IMR-90 (cell line): Measurements from ENCODE around the gene KLF7. TPM values are rescaled to one million over a fixed set of nuclear protein-coding genes. Genes with fewer than 3 reads are reported as not detected.

Experiments used
- ATAC-seq: fragments of 200-7000 bp; cut with Tn5 transposase; 2 replicates; pipeline ENCODE4 v1.9.1; 2020; ENCODE audit warnings: low read depth, mild to moderate bottlenecking, moderate library complexity
- BruUV-seq: library from RNA; stranded (reverse); fragments of 400-500 nt; replicated peaks from 2 replicates; lab custom pipeline; 2021; lab: Mats Ljungman, UMichigan
- CTCF ChIA-PET: fragments of 300-600 bp; formaldehyde crosslinking; extraction: SDS; loops from one replicate; lab custom pipeline; 2021; ENCODE audit warnings: antibody characterized with exemption; lab: Yijun Ruan, JAX
- POLR2A ChIA-PET: fragments of 300-600 bp; sonication (Branson Sonifier 250); formaldehyde crosslinking; loops from one replicate; lab custom pipeline; 2022; ENCODE audit warnings: antibody characterized with exemption; ENCODE audit not compliant: unreplicated experiment; lab: Charles Lee
- DNase-seq: peaks from one replicate; pipeline ENCODE4 v3.0.0; 2013
- H2AFZ ChIP-seq: replicated peaks from 2 replicates; pipeline ENCODE3; 2013; ENCODE audit warnings: low read length, mild to moderate bottlenecking; ENCODE audit not compliant: poor library complexity
- H2AK5ac ChIP-seq: 2 replicates; pipeline ENCODE4 v1.6.1; 2013; ENCODE audit warnings: low read depth, low read length, inconsistent platforms
- H2AK9ac ChIP-seq: replicated peaks from 2 replicates; pipeline ENCODE3; 2013; ENCODE audit warnings: mild to moderate bottlenecking, low read depth, low read length, moderate library complexity; ENCODE audit not compliant: poor library complexity
- H2BK120ac ChIP-seq: 2 replicates; pipeline ENCODE4 v1.6.1; 2013; ENCODE audit warnings: low read depth, low read length, inconsistent platforms
- H2BK15ac ChIP-seq: 3 replicates; pipeline ENCODE4 v1.6.1; 2013; ENCODE audit warnings: low read depth, low read length, inconsistent platforms
- H2BK20ac ChIP-seq: 2 replicates; pipeline ENCODE4 v1.6.1; 2013; ENCODE audit warnings: low read depth, mild to moderate bottlenecking, inconsistent platforms, low read length, moderate library complexity
- H2BK5ac ChIP-seq: 2 replicates; pipeline ENCODE4 v1.6.1; 2013; ENCODE audit warnings: mild to moderate bottlenecking, low read depth, low read length, inconsistent platforms; ENCODE audit not compliant: poor library complexity, severe bottlenecking
- H3K14ac ChIP-seq: replicated peaks from 2 replicates; pipeline ENCODE4 v1.6.1; 2013; ENCODE audit warnings: low read depth, low read length, inconsistent platforms
- H3K18ac ChIP-seq: 2 replicates; pipeline ENCODE4 v1.6.1; 2013; ENCODE audit warnings: low read depth, low read length, control low read depth
- H3K23ac ChIP-seq: 2 replicates; pipeline ENCODE4 v1.6.1; 2013; ENCODE audit warnings: low read depth, low read length, inconsistent platforms
- H3K27ac ChIP-seq: 2 replicates; pipeline ENCODE4 v1.5.1; 2013; ENCODE audit warnings: mild to moderate bottlenecking, control low read depth, low read length; ENCODE audit not compliant: insufficient read depth
- H3K27me3 ChIP-seq: 2 replicates; pipeline ENCODE4 v1.6.1; 2013; ENCODE audit warnings: low read length; ENCODE audit not compliant: control insufficient read depth, insufficient read depth
- H3K36me3 ChIP-seq: 2 replicates; pipeline ENCODE4 v1.6.1; 2013; ENCODE audit warnings: low read length, mixed read lengths; ENCODE audit not compliant: control insufficient read depth, insufficient read depth
- H3K4ac ChIP-seq: 2 replicates; pipeline ENCODE4 v1.6.1; 2013; ENCODE audit warnings: low read depth, low read length, inconsistent platforms
- H3K4me1 ChIP-seq: 2 replicates; pipeline ENCODE4 v1.6.1; 2013; ENCODE audit warnings: low read length, mixed read lengths; ENCODE audit not compliant: control insufficient read depth, insufficient read depth
- H3K4me2 ChIP-seq: 2 replicates; pipeline ENCODE4 v1.6.1; 2013; ENCODE audit warnings: low read depth, mild to moderate bottlenecking, control low read depth, low read length, moderate library complexity
- H3K4me3 ChIP-seq: 2 replicates; pipeline ENCODE4 v1.5.1; 2013; ENCODE audit warnings: low read depth, mild to moderate bottlenecking, control low read depth, low read length, moderate library complexity; ENCODE audit not compliant: insufficient read depth
- H3K56ac ChIP-seq: 2 replicates; pipeline ENCODE4 v1.6.1; 2013; ENCODE audit warnings: low read length, inconsistent platforms; ENCODE audit not compliant: insufficient read depth; ENCODE audit errors: extremely low read depth
- H3K79me1 ChIP-seq, 2 experiments: 2 replicates each; pipeline ENCODE4 v1.6.1; 2013; ENCODE audit warnings: low read length in 2 of 2, inconsistent platforms in 1 of 2, low read depth in 1 of 2
- H3K9ac ChIP-seq: 2 replicates; pipeline ENCODE4 v1.6.1; 2013; ENCODE audit warnings: low read depth, low read length, control low read depth
- H3K9me1 ChIP-seq: 2 replicates; pipeline ENCODE4 v1.6.1; 2013; ENCODE audit warnings: low read length, inconsistent platforms; ENCODE audit not compliant: insufficient read depth
- H3K9me3 ChIP-seq: 2 replicates; pipeline ENCODE4 v1.6.1; 2013; ENCODE audit warnings: low read length; ENCODE audit not compliant: control insufficient read depth, insufficient read depth
- H4K20me1 ChIP-seq: 2 replicates; pipeline ENCODE4 v1.6.1; 2013; ENCODE audit warnings: low read length, inconsistent platforms; ENCODE audit not compliant: insufficient read depth
- H4K5ac ChIP-seq: 2 replicates; pipeline ENCODE4 v1.6.1; 2013; ENCODE audit warnings: mild to moderate bottlenecking, low read depth, low read length, control low read depth
- H4K8ac ChIP-seq, 2 experiments: 2 replicates each; pipeline ENCODE4 v1.6.1; 2013; ENCODE audit warnings: low read depth in 2 of 2, low read length in 2 of 2, control low read depth in 1 of 2, inconsistent platforms in 1 of 2
- H4K91ac ChIP-seq: 2 replicates; pipeline ENCODE4 v1.6.1; 2013; ENCODE audit warnings: low read depth, low read length, inconsistent platforms; ENCODE audit not compliant: insufficient read depth
- RAD21 ChIP-seq: IDR thresholded peaks from 2 replicates; pipeline ENCODE4 v1.6.1; 2012; ENCODE audit warnings: low read length, improper control_type of control experiment
- SMC3 ChIP-seq: fragments of 150-350 bp; IDR thresholded peaks from 2 replicates; pipeline ENCODE4 v1.6.1; 2016; ENCODE audit warnings: low read depth, mild to moderate bottlenecking, antibody characterized with exemption, low read length, moderate library complexity
- WGBS, 2 experiments: methylation state at CpG; one replicate each; pipeline versions ENCODE4 v1.1.5 to v1.1.7; 2013; ENCODE audit warnings: missing lambda C conversion rate in 2 of 2; ENCODE audit not compliant: insufficient read length in 1 of 2; ENCODE audit errors: extremely low coverage in 2 of 2; 5-methylcytosine and 5-hydroxymethylcytosine counted together
- dilution Hi-C: fragments of 300-500 bp; cut with HindIII; formaldehyde crosslinking; loops from one replicate; pipeline ENCODE4 v1.14.3; 2018; ENCODE audit warnings: low sequenced_read_pairs; ENCODE audit not compliant: unreplicated experiment
- in situ Hi-C: fragments of 300-500 bp; cut with MboI; formaldehyde crosslinking; loops from 3 replicates; pipeline ENCODE4 v1.14.3; 2019; ENCODE audit warnings: low sequenced_read_pairs, inconsistent platforms, mixed read lengths
- intact Hi-C: fragments of 100-400 bp; cut with micrococcal nuclease; formaldehyde crosslinking; loops from 2 replicates; pipeline ENCODE4 v1.10.0; 2022
- polyA plus RNA-seq, 3 experiments: library from polyadenylated mRNA; depleted of rRNA; stranded (reverse); fragments of >200 nt; gene quantifications; 2 replicates each; pipeline ENCODE4 v1.2.3, GENCODE V29; 2012; ENCODE audit warnings: low replicate concordance in 1 of 3
- total RNA-seq: library from RNA; depleted of rRNA; stranded (reverse); fragments of >200 nt; gene quantifications from 2 replicates; pipeline ENCODE4 v1.2.3, GENCODE V29; 2012

The KLF7 gene
- total and polyA plus RNA-seq, 2 of the 4 experiments (the other 2 are of a cell fraction): 23.1 to 28.5 TPM

DNA sequence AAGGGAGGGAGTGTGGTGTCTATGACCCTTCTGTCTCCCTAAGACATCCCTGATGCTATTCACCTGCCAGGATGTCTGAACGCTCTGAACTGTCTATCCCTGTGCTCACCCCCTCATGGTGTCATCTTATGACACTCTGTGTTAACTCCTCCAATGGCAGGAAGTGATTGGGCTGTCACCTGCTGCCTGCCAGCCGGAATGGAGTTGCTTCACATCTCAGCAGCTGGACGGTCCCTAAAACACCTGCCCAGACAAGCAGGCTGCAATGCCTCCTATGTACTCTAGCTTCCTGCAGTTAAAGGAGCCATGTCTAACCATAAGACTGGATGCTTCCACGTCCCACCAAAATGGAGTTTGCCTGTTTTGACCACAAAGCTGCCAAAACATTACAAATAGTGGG is 126.5 kb downstream of the KLF7 start:
- H3K27ac ChIP-seq: no peak overlapping the region
- no peak overlapping the region for H3K23ac ChIP-seq
- no peak for TF ChIP-seq SMC3
- TF ChIP-seq RAD21: no peak
- ATAC-seq (no peak), DNase-seq (no peak)
- no peak overlapping the region for H3K4ac ChIP-seq
- H2AK9ac ChIP-seq: no peak overlapping the region
- ChIA-PET CTCF (no interaction called here), POLR2A (no interaction called here)
- no peaks in the 10 kb centered on the region for H3K27me3 ChIP-seq
- H2BK20ac ChIP-seq: no peak overlapping the region
- H4K8ac ChIP-seq: no peak overlapping the region
- H3K4me3 ChIP-seq: no peak overlapping the region
- no peak overlapping the region for H3K9ac ChIP-seq
- 82% methylated on average over 3 of the region's 4 CpGs; no CpG with 5 or more reads in 1 of the 2 experiments for WGBS, 2 experiments
- H3K36me3 ChIP-seq: no peaks in the 10 kb centered on the region
- H4K91ac ChIP-seq: no peak overlapping the region
- no peak overlapping the region for H3K56ac ChIP-seq
- H3K9me3 ChIP-seq: no peaks in the 10 kb centered on the region
- H4K20me1 ChIP-seq: no peaks in the 10 kb centered on the region
- no peaks in the 10 kb centered on the region for H3K79me1 ChIP-seq
- no peak overlapping the region for H3K14ac ChIP-seq
- dilution Hi-C loops: no loop called here
- no peak overlapping the region for H3K4me2 ChIP-seq
- peaks cover 2% of the 10 kb centered on the region; the same call in 1 of the 2 replicates for H3K9me1 ChIP-seq
- in situ Hi-C loops: no loop called here
- no peak overlapping the region for H2BK5ac ChIP-seq
- no peak overlapping the region for H4K5ac ChIP-seq
- H2AK5ac ChIP-seq: no peak overlapping the region
- intact Hi-C loops: no loop called here
- H2AFZ ChIP-seq: no peak overlapping the region
- peaks cover 2% of the 10 kb centered on the region for H3K4me1 ChIP-seq
- no peak overlapping the region for H2BK120ac ChIP-seq
- H3K18ac ChIP-seq: no peak overlapping the region
- no TSS peak for BruUV-seq
- no peak overlapping the region for H2BK15ac ChIP-seq
